ENCODE measurements around the gene SEMA5A. TPM values are rescaled to one million over a fixed set of nuclear protein-coding genes. Genes with fewer than 3 reads are reported as not detected.

Gene SEMA5A
- total RNA-seq, 4 donors from 2014 or later: 0.46 to 3.2 (median 1.7) TPM

DNA sequence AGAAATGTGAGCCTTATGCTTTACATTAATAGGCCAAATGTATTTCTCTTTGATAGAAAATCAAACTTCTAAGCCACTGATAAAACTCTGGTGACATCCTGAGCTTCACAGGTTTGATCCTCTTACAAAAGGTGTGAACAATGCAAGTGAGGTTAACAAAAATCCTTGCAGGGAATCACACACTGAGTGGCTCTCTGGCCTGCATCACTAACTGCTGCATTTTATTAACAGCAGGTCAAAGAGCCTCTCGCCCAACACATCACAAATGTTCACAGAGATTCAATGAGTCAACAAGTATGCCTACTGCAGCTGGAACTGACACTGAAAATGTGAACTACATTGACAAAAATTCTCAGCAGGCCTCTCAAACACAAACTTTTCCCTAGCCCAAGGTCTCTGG, 122.3 kb downstream of the SEMA5A start:
- ATAC-seq (no peak), DNase-seq (no peak)
- intact Hi-C loops (cut with DNase I; ENCODE audit: low total_unique reads): no loop called here
- Histone ChIP-seq H3K4me1 (no peaks in the 10 kb centered on the region), H3K27ac (no peak overlapping the region), H3K36me3 (no peaks in the 10 kb centered on the region), H3K27me3 (no peaks in the 10 kb centered on the region), H3K4me3 (no peak overlapping the region), H3K9me3 (no peaks in the 10 kb centered on the region)
- TF ChIP-seq, protein P1, sequence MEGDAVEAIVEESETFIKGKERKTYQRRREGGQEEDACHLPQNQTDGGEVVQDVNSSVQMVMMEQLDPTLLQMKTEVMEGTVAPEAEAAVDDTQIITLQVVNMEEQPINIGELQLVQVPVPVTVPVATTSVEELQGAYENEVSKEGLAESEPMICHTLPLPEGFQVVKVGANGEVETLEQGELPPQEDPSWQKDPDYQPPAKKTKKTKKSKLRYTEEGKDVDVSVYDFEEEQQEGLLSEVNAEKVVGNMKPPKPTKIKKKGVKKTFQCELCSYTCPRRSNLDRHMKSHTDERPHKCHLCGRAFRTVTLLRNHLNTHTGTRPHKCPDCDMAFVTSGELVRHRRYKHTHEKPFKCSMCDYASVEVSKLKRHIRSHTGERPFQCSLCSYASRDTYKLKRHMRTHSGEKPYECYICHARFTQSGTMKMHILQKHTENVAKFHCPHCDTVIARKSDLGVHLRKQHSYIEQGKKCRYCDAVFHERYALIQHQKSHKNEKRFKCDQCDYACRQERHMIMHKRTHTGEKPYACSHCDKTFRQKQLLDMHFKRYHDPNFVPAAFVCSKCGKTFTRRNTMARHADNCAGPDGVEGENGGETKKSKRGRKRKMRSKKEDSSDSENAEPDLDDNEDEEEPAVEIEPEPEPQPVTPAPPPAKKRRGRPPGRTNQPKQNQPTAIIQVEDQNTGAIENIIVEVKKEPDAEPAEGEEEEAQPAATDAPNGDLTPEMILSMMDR (IDR thresholded peaks at IDR 0.05 in 4 of 5, conservative IDR thresholded peaks at IDR 0.05 in 1 of 5): no peak
- TF ChIP-seq POLR2A (IDR thresholded peaks at IDR 0.05): no peak
- in situ Hi-C loops (cut with MboI; ENCODE audit: low sequenced_read_pairs in 4 of 4): no loop called here

DNA sequence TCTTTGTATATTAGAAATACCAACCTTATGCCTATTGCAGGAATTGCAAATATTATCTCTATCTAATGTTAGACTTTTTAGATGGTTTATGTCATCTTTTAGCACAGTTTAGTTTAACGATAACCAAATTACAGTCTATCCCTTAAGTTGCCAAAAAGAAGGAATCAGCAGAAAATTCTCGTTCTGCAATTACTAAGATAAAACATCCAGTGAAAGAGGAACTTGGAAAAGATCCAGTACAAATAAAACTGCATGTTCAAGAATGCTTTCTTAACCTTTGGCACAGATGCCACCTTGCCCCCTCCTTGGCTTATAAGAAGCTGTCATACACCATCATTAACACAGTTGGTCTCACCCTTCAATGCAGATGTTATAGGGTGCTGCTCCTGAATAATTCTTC, 124.0 kb downstream of the SEMA5A start:
- no peak for TF ChIP-seq POLR2A (IDR thresholded peaks at IDR 0.05)
- TF ChIP-seq, protein P1 (IDR thresholded peaks at IDR 0.05 in 4 of 5, conservative IDR thresholded peaks at IDR 0.05 in 1 of 5): no peak
- in situ Hi-C loops (cut with MboI; ENCODE audit: low sequenced_read_pairs in 4 of 4) (no loop called here), intact Hi-C loops (cut with DNase I; ENCODE audit: low total_unique reads) (no loop called here)
- H3K27ac ChIP-seq: no peak overlapping the region
- ATAC-seq (no peak), DNase-seq (no peak)
- no peak overlapping the region for H3K4me3 ChIP-seq
- H3K27me3 ChIP-seq: no peaks in the 10 kb centered on the region
- H3K4me1 ChIP-seq: no peaks in the 10 kb centered on the region
- H3K36me3 ChIP-seq: no peaks in the 10 kb centered on the region
- H3K9me3 ChIP-seq: no peaks in the 10 kb centered on the region

DNA sequence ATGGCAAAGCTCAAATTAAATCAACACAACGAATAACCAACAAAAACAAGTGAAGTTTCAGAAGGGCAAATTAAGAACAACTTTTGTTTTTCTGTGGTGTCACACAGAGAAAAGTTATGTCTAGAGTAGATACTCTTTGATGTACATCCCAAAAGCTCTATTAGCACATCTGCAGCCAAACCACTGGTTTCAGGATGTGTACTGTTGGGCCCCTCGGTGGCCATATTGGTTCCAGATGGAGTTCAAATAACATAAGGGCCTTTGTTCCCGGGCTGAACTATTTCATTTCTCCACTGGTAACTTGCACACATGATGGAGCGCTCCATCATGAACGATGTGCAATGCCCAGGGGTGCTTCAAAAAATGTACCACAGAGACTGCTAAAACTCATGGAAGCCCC, 126.1 kb downstream of the SEMA5A start:
- ATAC-seq: no peak
- no peak for TF ChIP-seq POLR2A (IDR thresholded peaks at IDR 0.05)
- TF ChIP-seq, protein P1 (IDR thresholded peaks at IDR 0.05 in 4 of 5, conservative IDR thresholded peaks at IDR 0.05 in 1 of 5): no peak
- no peak for DNase-seq
- H3K4me3 ChIP-seq: no peak overlapping the region
- intact Hi-C loops (cut with DNase I; ENCODE audit: low total_unique reads) (no loop called here), in situ Hi-C loops (cut with MboI; ENCODE audit: low sequenced_read_pairs in 4 of 4) (no loop called here)
- no peaks in the 10 kb centered on the region for H3K4me1 ChIP-seq
- no peaks in the 10 kb centered on the region for H3K9me3 ChIP-seq
- H3K27me3 ChIP-seq: no peaks in the 10 kb centered on the region
- H3K27ac ChIP-seq: no peak overlapping the region
- H3K36me3 ChIP-seq: no peaks in the 10 kb centered on the region

DNA sequence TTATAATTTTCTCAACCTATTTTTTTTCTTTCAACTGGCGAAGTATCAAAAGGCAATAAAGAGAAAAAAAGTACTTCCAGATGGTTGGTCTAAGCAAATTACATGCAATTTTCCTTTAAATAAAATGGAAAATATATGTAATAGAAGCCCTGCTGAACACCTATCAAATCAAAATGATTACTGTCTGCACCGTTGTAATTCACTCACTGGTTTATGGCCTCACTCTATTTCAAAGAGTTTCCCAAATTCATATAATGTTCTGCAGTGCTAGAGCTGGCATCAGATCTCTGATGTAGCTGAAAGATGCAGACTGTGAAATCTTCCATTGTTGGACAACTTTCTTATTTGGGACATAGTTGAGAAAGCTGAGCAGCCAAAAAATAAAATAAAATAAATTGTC, 130.3 kb downstream of the SEMA5A start:
- in situ Hi-C loops (cut with MboI; ENCODE audit: low sequenced_read_pairs in 4 of 4): no loop called here

DNA sequence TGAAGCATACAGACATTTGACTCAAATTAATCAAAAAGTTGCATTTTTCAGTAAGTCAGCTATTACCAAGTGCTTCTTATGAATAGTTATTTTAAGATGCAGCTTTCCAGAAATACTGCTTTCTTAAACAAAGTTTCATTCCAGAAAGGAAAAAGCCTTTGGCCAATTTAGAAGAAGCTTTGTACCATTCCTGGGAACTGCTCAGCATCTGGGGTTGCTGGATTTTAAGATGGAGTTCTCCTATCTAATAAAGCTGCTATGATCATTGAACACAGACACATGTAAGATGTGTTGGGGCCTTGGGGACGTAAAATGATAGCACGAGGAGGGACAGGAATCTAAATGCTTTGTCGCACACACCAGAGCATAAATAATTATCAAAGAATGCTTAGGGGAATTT, 130.8 kb downstream of the SEMA5A start:
- DNase-seq (no peak), ATAC-seq (no peak)
- intact Hi-C loops (cut with DNase I; ENCODE audit: low total_unique reads) (no loop called here), in situ Hi-C loops (cut with MboI; ENCODE audit: low sequenced_read_pairs in 4 of 4) (no loop called here)
- Histone ChIP-seq H3K27me3 (no peaks in the 10 kb centered on the region), H3K4me1 (no peaks in the 10 kb centered on the region), H3K36me3 (no peaks in the 10 kb centered on the region), H3K4me3 (no peak overlapping the region), H3K9me3 (no peaks in the 10 kb centered on the region), H3K27ac (no peak overlapping the region)
- no peak for TF ChIP-seq POLR2A (IDR thresholded peaks at IDR 0.05)
- TF ChIP-seq, protein P1 (IDR thresholded peaks at IDR 0.05 in 4 of 5, conservative IDR thresholded peaks at IDR 0.05 in 1 of 5): no peak

More for the DNA sequence above, 130.3 kb downstream of the SEMA5A start:
- DNase-seq (no peak), ATAC-seq (no peak)
- intact Hi-C loops (cut with DNase I; ENCODE audit: low total_unique reads): no loop called here
- H3K4me3 ChIP-seq: no peak overlapping the region
- H3K9me3 ChIP-seq: no peaks in the 10 kb centered on the region
- no peaks in the 10 kb centered on the region for H3K36me3 ChIP-seq
- TF ChIP-seq POLR2A (IDR thresholded peaks at IDR 0.05): no peak
- TF ChIP-seq, protein P1 (IDR thresholded peaks at IDR 0.05 in 4 of 5, conservative IDR thresholded peaks at IDR 0.05 in 1 of 5): no peak
- no peaks in the 10 kb centered on the region for H3K4me1 ChIP-seq
- H3K27ac ChIP-seq: no peak overlapping the region
- H3K27me3 ChIP-seq: no peaks in the 10 kb centered on the region

All from gastrocnemius medialis (tissue), 4 donors.